ENCODE measurements around the gene TAF7L. TPM values are rescaled to one million over a fixed set of nuclear protein-coding genes. Genes with fewer than 3 reads are reported as not detected.

The TAF7L gene
- total RNA-seq, 1 experiment from 2014 or later: not detected

DNA sequence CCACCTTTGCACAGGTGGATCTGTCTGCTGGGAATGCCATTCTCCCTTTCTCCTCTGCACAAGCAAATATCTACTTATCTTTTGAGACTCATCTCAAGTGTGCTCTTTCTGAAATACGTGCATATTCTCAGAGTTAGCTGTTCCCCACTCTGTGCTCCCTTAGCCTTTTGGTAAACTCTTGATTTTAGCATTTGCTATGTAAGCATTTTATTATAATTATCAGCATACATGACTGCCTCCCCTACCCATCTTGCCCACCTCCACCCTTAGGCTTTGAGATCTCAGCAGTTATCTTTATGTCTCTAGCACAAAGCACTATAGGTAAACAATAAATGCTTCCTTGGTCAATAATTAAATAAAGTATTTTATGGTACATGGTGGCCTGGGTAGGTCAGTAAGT is 60.1 kb downstream of the TAF7L start:
- whole genome bisulfite sequencing (ENCODE audit: extremely low coverage, insufficient read length, low lambda C conversion rate): no CpG with 5 or more reads among the region's 1 CpG
- no peaks in the 10 kb centered on the region for H3K79me2 ChIP-seq (ENCODE audit: insufficient read depth, low read length)
- TF ChIP-seq, protein P1, sequence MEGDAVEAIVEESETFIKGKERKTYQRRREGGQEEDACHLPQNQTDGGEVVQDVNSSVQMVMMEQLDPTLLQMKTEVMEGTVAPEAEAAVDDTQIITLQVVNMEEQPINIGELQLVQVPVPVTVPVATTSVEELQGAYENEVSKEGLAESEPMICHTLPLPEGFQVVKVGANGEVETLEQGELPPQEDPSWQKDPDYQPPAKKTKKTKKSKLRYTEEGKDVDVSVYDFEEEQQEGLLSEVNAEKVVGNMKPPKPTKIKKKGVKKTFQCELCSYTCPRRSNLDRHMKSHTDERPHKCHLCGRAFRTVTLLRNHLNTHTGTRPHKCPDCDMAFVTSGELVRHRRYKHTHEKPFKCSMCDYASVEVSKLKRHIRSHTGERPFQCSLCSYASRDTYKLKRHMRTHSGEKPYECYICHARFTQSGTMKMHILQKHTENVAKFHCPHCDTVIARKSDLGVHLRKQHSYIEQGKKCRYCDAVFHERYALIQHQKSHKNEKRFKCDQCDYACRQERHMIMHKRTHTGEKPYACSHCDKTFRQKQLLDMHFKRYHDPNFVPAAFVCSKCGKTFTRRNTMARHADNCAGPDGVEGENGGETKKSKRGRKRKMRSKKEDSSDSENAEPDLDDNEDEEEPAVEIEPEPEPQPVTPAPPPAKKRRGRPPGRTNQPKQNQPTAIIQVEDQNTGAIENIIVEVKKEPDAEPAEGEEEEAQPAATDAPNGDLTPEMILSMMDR (conservative IDR thresholded peaks at IDR 0.05): no peak
- H3K23ac ChIP-seq (ENCODE audit: insufficient read length, low read depth, low read length): no peak overlapping the region
- H4K20me1 ChIP-seq (ENCODE audit: control insufficient read depth, insufficient read depth, insufficient read length): no peaks in the 10 kb centered on the region
- no peak for DNase-seq
- Mint-ChIP-seq H3K4me3 (no peak overlapping the region), H3K9me3 (peaks cover 57 to 58% of the 10 kb centered on the region in 2 experiments), H3K27me3 (ENCODE audit: low read depth) (peaks cover 3% of the 10 kb centered on the region), H3K27ac (no peak overlapping the region), H3K4me1 (peaks cover 3 to 10% of the 10 kb centered on the region in 2 experiments; a peak in 3 of 4 replicates), H3K36me3 (ENCODE audit: insufficient read depth in 1 of 3, low read depth in 3 of 3) (peaks cover 0 to 2% (median 0%) of the 10 kb centered on the region in 3 experiments; a peak in 2 of 7 replicates)
- no peaks in the 10 kb centered on the region for H3K23me2 ChIP-seq (ENCODE audit: insufficient read length, low read depth, low read length, poor library complexity, severe bottlenecking)
- H3K27me3 ChIP-seq (ENCODE audit: insufficient read depth, low read length): no peaks in the 10 kb centered on the region
- no peak overlapping the region for H2BK20ac ChIP-seq (ENCODE audit: low read depth, low read length, poor library complexity, severe bottlenecking)
- H4K91ac ChIP-seq (ENCODE audit: insufficient read length, low read depth, low read length): no peak overlapping the region
- no peak overlapping the region for H3K18ac ChIP-seq (ENCODE audit: insufficient read length, low read depth, low read length)
- H3K9ac ChIP-seq (ENCODE audit: extremely low read depth, insufficient read length, low read length): no peak overlapping the region
- no peak overlapping the region for H4K8ac ChIP-seq (replicated peaks; ENCODE audit: insufficient read length, low read depth, low read length)
- H3K79me1 ChIP-seq (ENCODE audit: insufficient read depth, low read depth, low read length, poor library complexity, severe bottlenecking): no peaks in the 10 kb centered on the region
- no peak overlapping the region for H2BK5ac ChIP-seq (ENCODE audit: insufficient read length, low read length)
- no peak overlapping the region for H2AK5ac ChIP-seq (ENCODE audit: insufficient read length, low read length)
- H3T11ph ChIP-seq (ENCODE audit: low read length): no peak overlapping the region
- H2BK15ac ChIP-seq (ENCODE audit: low read depth, low read length): no peak overlapping the region
- H3K4me1 ChIP-seq (ENCODE audit: insufficient read depth, low read length): no peaks in the 10 kb centered on the region
- H3K9me3 ChIP-seq (ENCODE audit: control insufficient read depth, low read depth, low read length): peaks cover 25% of the 10 kb centered on the region
- H2BK120ac ChIP-seq (ENCODE audit: low read depth, low read length, poor library complexity, severe bottlenecking): no peak overlapping the region
- no peak overlapping the region for H2BK12ac ChIP-seq (ENCODE audit: insufficient read length, low read depth, low read length)
- no peak overlapping the region for H3K56ac ChIP-seq (ENCODE audit: insufficient read length, low read depth, low read length)
- no peak overlapping the region for H4K5ac ChIP-seq (ENCODE audit: insufficient read length, low read depth, low read length)
- H2AFZ ChIP-seq (ENCODE audit: low read length): no peak overlapping the region
- no peak overlapping the region for H3K4ac ChIP-seq (ENCODE audit: low read depth, low read length)
- no peak overlapping the region for H3K4me2 ChIP-seq (ENCODE audit: insufficient read depth, insufficient read length, low read length)
- no peak overlapping the region for H3K14ac ChIP-seq (ENCODE audit: insufficient read depth, low read length)
- H3K27ac ChIP-seq (ENCODE audit: insufficient read length, low read depth, low read length): no peak overlapping the region
